Dermis blood vessel endothelial cell (primary cell): ENCODE data around the gene TMIGD3. TPM values are rescaled to one million over a fixed set of nuclear protein-coding genes. Genes with fewer than 3 reads are reported as not detected.

Experiments
- DNase-seq: peaks from one replicate; pipeline ENCODE4 v3.0.0; 2010
- total RNA-seq: library from RNA; depleted of rRNA; stranded (reverse); fragments of >200 nt; gene quantifications from 2 replicates; pipeline ENCODE4 v1.2.3, GENCODE V29; 2014

Gene TMIGD3
- total RNA-seq, 1 donor from 2014 or later, result not detected

DNA sequence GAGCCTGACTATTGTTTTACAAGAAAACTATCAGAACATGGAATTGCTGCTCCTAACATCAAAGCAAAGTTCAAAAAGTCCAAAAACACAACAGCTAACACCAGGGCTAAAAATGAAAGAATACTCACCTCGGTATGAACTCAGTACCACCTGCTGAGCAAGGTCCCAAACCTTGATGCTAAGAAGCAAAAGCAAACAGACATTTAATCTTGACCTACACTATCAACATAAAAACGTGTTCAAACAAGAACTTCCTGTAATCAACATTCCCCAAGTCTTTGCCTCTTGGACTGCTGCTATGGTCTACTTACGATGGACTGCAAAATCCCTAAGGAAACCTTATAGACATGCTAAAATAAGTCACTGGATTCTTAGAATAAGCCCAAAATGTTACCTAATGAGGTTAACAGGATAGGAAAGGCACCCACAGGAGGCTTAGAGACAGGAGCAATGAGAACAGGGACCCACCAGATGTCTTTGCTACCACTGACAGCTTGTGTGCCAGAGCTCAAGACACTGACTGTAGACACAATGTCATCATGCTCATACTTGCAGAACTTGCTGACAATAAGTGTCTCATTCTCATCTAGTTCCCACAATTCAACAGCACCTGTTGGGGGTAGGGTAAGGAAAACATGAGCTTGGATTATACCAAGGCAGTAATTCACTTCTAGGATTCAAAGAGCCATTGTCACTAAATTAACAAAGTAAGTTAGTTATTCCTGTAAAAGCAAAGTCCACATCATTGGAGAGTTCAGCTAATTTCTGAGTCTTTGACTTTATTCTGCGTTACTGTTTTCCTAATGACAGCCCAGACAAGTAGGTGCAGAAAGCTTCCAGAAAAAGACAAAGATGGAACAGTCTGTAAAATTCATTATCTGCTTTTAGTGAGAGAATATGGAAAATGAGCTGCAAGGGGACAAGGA is 56.2 kb downstream of the TMIGD3 start:
- DNase-seq, result peak; percentile 27

DNA sequence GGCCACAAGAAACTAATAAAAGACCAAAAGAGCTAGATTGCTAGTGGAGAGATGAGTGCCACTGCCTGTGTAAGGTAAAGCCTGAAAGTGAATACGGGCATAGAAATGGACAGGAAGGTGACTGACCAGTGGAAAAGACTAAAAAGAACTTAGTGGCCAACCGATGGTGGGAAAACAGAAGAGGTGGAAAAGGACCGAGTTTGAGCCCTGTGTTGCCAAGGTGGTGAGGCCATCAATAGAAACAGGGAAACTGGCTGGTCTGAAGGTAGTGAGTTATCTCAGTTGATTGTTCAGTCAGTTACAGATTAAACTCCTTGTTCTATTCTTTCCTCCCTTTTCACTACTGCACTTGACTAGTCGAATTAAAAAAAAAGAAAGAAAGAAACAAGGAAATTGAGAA is 56.9 kb downstream of the TMIGD3 start:
- no peak for DNase-seq

GRCh38 chr1:111444031-111444430 is 59.4 kb downstream of the TMIGD3 start:
- DNase-seq, result no peak

DNA sequence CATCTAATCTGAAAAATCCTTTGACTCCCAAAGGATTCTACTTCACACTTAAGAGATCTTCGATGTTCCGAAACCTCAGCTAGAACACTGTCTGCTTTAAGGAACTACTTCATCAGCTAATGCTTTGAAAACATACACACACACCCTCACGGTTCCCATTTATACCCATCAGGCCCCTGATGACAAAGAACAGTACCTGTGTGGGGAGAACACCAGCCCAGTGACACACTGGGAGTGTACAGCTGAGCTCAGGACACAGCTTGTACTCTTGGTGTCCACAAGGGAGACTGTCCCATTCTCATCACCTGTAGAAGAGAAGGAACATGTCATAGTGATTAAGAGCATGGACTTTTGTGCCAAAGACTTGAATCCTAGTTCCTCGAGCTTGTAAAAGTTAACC is 61.0 kb downstream of the TMIGD3 start:
- no peak for DNase-seq

DNA sequence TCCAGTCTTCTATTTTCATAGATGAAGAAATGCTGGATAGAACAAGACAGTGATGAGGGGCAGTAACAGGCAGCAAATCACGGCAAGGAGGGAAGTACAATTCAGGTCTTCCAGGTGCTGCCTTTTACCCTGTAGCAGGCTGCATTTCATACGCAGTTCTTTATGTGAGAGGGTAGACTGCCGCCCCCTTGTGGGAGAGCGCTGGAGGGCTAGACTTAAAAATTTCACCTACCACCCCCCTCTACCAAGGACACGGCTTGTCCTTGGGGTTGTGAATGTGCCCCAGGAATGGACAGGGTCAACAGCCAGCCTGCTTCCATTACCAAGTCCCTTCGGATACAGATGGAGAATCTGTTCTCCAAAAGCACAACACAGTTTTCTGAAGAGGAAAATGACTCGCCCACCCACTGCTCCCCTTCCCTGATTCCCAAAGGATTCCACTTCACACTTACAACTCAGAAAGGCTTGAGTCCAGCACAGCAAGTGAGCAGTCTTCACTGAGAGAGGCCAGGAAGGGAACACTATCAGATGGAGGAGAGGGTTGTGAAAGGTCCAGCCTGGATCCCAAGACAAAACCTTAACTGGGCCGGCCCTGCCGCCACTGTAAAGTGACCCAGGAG is 61.8 kb downstream of the TMIGD3 start:
- DNase-seq, result peak; percentile 67

- DNase-seq, result no peak
These were observed 63.7 kb downstream of the TMIGD3 start for GRCh38 chr1:111439461-111440351.

- no peak for DNase-seq
These were observed 66.7 kb downstream of the TMIGD3 start for GRCh38 chr1:111436726-111437125.

Other genes starting within 250 kb of the TMIGD3 start
- not detected in 2 replicates for gene CHIA, start 212.8 kb downstream of the TMIGD3 start, total RNA-seq
- gene OVGP1, start 75.9 kb downstream of the TMIGD3 start, total RNA-seq, result 0.84 and 1.0 TPM in 2 replicates
- gene WDR77, start 54.4 kb downstream of the TMIGD3 start, total RNA-seq, result 52.2 and 65.2 TPM in 2 replicates
- 325 and 449 TPM in 2 replicates for gene ATP5PB, start 54.2 kb downstream of the TMIGD3 start, total RNA-seq
- gene C1orf162, start 29.6 kb downstream of the TMIGD3 start, total RNA-seq, result under 0.01 and 0.09 TPM in 2 replicates
- gene ADORA3, start within 50 bp of the TMIGD3 start, total RNA-seq, result not detected in 2 replicates
- 21.1 and 49.1 TPM in 2 replicates for gene RAP1A, start 116.2 kb upstream of the TMIGD3 start, total RNA-seq
- gene INKA2, start 235.8 kb upstream of the TMIGD3 start, total RNA-seq, result 9.7 and 12.2 TPM in 2 replicates